ENCODE data around the gene JUND. TPM values are rescaled to one million over a fixed set of nuclear protein-coding genes. Genes with fewer than 3 reads are reported as not detected.

Gene JUND
- total and polyA plus RNA-seq, 2 of the 8 experiments (the other 6 are each of a cell fraction or from before 2014, with no cell fraction given), result 54.0 to 77.5 TPM

GRCh38 chr19:18259893-18260292, 21.5 kb downstream of the JUND start:
- CTCF ChIA-PET (ENCODE audit: partially characterized antibody), result interaction anchor here (0.6 to 18.7 kb wide), 5 partner anchors 10 to 69 kb away, joined by 3 to 305 read pairs (median 10); partner anchors contain the start of gene RAB3A
- H2AFZ ChIP-seq (ENCODE audit: low read length), result no peak overlapping the region
- H2AK5ac ChIP-seq (ENCODE audit: low read depth, low read length), result no peak overlapping the region
- H2BK12ac ChIP-seq (ENCODE audit: low read depth, low read length), result no peak overlapping the region
- no peak overlapping the region for H3K9ac ChIP-seq (replicated peaks in 1 of 4; ENCODE audit: extremely low read depth in 1 of 4, low read depth in 3 of 4, low read length in 3 of 4)
- POLR2A ChIA-PET (ENCODE audit: partially characterized antibody), result no interaction called here
- no peak overlapping the region for H3K27ac ChIP-seq (ENCODE audit: low read depth, low read length)
- H3K27me3 ChIP-seq (replicated peaks in 1 of 4; ENCODE audit: control insufficient read depth in 3 of 4, extremely low read depth in 1 of 4, insufficient read depth in 3 of 4, low read length in 3 of 4), result peaks cover 0 to 10% (median 0%) of the 10 kb centered on the region in 4 experiments; a peak in 3 of 7 replicates
- H3K4me2 ChIP-seq (ENCODE audit: insufficient read depth in 1 of 2, low read depth in 2 of 2, low read length in 2 of 2), result no peak overlapping the region
- H3K18ac ChIP-seq (ENCODE audit: extremely low read depth, low read length), result no peak overlapping the region
- no peaks in the 10 kb centered on the region for H3K9me3 ChIP-seq (ENCODE audit: insufficient read depth in 2 of 2, low read depth in 1 of 2, low read length in 1 of 2)
- no peak overlapping the region for H4K91ac ChIP-seq (replicated peaks; ENCODE audit: insufficient read length, low read length)
- no peak overlapping the region for H4K8ac ChIP-seq (ENCODE audit: extremely low read depth, insufficient read depth, low read length)
- 91% methylated on average over 4 of the region's 4 CpGs; no CpG with 5 or more reads in 1 of the 2 experiments for WGBS, 2 experiments (ENCODE audit: extremely low coverage in 1 of 2, insufficient coverage in 1 of 2, insufficient read length in 1 of 2, insufficient replicate concordance in 2 of 2, low coverage in 1 of 2, low lambda C conversion rate in 2 of 2, missing lambda C conversion rate in 1 of 2)
- DNase-seq (ENCODE audit: low read depth in 1 of 2, low spot score in 2 of 2) (no peak), FAIRE-seq (no peak)
- H4K5ac ChIP-seq (ENCODE audit: insufficient read length, low read depth, low read length), result no peak overlapping the region
- no peaks in the 10 kb centered on the region for H3K23me2 ChIP-seq (ENCODE audit: low read depth, low read length)
- H3K23ac ChIP-seq (ENCODE audit: insufficient read length), result no peak overlapping the region
- H3K14ac ChIP-seq (ENCODE audit: insufficient read length), result no peak overlapping the region
- H3K36me3 ChIP-seq (ENCODE audit: control insufficient read depth in 2 of 4, insufficient read depth in 4 of 4, low read length in 3 of 4), result no peaks in the 10 kb centered on the region
- peak overlapping the region; percentile 72; the same call in 1 of the 2 replicates for H2BK15ac ChIP-seq (ENCODE audit: low read length)
- H3K56ac ChIP-seq (replicated peaks; ENCODE audit: insufficient read length, low read depth, low read length), result no peak overlapping the region
- H3K4me1 ChIP-seq (replicated peaks in 1 of 4; ENCODE audit: control insufficient read depth in 3 of 4, insufficient read depth in 4 of 4, low read length in 3 of 4), result peaks cover under 1 to 7% (median 5%) of the 10 kb centered on the region in 4 experiments
- no peak overlapping the region for H3K4ac ChIP-seq (replicated peaks; ENCODE audit: insufficient read length, low read depth, low read length)
- H2BK120ac ChIP-seq (replicated peaks; ENCODE audit: low read depth, low read length), result no peak overlapping the region
- no peak overlapping the region for H2BK20ac ChIP-seq (ENCODE audit: low read length)
- peaks cover 0 to 1% of the 10 kb centered on the region in 2 experiments for H4K20me1 ChIP-seq (replicated peaks in 1 of 2; ENCODE audit: control insufficient read depth in 1 of 2, insufficient read depth in 2 of 2, low read length in 2 of 2)
- no peak overlapping the region for H3K4me3 ChIP-seq (ENCODE audit: extremely low read depth in 1 of 4, insufficient read depth in 2 of 4, low read depth in 3 of 4, low read length in 4 of 4)
- H3K79me1 ChIP-seq (ENCODE audit: low read depth, low read length), result no peaks in the 10 kb centered on the region; the same call in 1 of the 2 replicates
- no peaks in the 10 kb centered on the region for H3K79me2 ChIP-seq (ENCODE audit: control insufficient read depth in 1 of 2, insufficient read depth in 2 of 2, low read length in 2 of 2)
- H2BK5ac ChIP-seq (ENCODE audit: low read depth, low read length), result no peak overlapping the region
- TF ChIP-seq ATF3 (IDR thresholded peaks at IDR 0.05; ENCODE audit: insufficient read depth, low read depth, low read length) (no peak), POLR2A (IDR thresholded peaks at IDR 0.05; ENCODE audit: control extremely low read depth in 1 of 2, low read depth in 2 of 2, low read length in 2 of 2) (no peak), CHD2 (IDR thresholded peaks at IDR 0.05; ENCODE audit: low read length) (no peak), HDAC2 (IDR thresholded peaks at IDR 0.05; ENCODE audit: borderline replicate concordance in 1 of 2, low read depth in 2 of 2, low read length in 2 of 2) (no peak), RFX5 (IDR thresholded peaks at IDR 0.05; ENCODE audit: borderline replicate concordance, low read depth, low read length) (no peak), CTCF (IDR thresholded peaks at IDR 0.05; ENCODE audit: control extremely low read depth in 1 of 3, insufficient read depth in 1 of 3, low read depth in 1 of 3, low read length in 3 of 3) (no peak), RAD21 (IDR thresholded peaks at IDR 0.05 in 1 of 2, conservative IDR thresholded peaks at IDR 0.05 in 1 of 2; ENCODE audit: low read depth in 2 of 2, low read length in 2 of 2) (no peak), EP300 (IDR thresholded peaks at IDR 0.05; ENCODE audit: borderline replicate concordance in 1 of 2, low read depth in 2 of 2, low read length in 2 of 2) (no peak), NRF1 (IDR thresholded peaks at IDR 0.05; ENCODE audit: low read depth, low read length) (no peak), SP1 (IDR thresholded peaks at IDR 0.05; ENCODE audit: low read depth, low read length) (no peak)

All from H1 (cell line).